ENCODE measurements around the gene ATP6V1D.

ATP6V1D gene

DNA sequence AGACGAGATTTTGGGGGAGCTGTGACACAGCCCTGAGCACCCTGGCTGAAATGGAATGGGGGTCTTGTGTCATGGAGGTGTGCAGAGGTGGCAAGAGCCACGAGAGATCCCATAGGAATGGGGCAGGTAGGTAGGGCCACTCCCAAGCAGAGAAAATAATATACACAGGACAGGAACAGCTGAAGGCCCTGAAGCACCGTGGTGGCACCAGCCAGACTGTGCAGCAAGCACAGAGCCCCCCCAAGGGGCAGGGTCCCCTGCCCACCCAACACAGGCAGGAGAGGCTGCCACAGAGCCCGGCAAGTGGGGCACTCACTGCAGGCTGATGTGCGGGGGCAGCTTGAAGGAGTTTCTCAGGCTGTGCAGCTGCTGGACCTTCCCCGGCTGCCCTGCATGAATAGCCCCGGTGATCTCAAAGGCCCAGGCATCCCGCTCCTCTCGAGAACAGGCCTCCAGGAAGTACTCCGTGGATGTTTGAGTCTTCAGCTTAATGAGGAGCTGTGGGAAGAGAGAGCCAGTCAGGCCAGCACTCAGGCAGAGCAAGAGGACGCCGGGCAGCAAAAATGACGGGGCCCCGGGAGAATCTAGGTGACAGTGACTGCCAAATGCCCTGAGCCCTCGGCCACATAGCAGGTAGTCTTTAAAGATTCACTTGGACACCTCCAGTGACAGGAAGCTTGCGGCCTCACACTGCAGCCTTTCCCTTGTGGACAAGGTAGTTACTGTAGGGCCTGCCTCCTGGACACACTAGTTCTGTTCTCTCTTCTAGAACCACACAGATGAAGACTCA is 35.7 kb upstream of the ATP6V1D start:
- TF ChIP-seq, protein P1, sequence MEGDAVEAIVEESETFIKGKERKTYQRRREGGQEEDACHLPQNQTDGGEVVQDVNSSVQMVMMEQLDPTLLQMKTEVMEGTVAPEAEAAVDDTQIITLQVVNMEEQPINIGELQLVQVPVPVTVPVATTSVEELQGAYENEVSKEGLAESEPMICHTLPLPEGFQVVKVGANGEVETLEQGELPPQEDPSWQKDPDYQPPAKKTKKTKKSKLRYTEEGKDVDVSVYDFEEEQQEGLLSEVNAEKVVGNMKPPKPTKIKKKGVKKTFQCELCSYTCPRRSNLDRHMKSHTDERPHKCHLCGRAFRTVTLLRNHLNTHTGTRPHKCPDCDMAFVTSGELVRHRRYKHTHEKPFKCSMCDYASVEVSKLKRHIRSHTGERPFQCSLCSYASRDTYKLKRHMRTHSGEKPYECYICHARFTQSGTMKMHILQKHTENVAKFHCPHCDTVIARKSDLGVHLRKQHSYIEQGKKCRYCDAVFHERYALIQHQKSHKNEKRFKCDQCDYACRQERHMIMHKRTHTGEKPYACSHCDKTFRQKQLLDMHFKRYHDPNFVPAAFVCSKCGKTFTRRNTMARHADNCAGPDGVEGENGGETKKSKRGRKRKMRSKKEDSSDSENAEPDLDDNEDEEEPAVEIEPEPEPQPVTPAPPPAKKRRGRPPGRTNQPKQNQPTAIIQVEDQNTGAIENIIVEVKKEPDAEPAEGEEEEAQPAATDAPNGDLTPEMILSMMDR (IDR thresholded peaks at IDR 0.05; ENCODE audit: low read depth, low read length, missing control alignments) = no peak
- H3K4me3 ChIP-seq (replicated peaks; ENCODE audit: low read depth, low read length) = no peak overlapping the region
- no peak for DNase-seq (ENCODE audit: extremely low read depth, low read depth)

- DNase-seq (ENCODE audit: extremely low read depth, low read depth) = no peak
- TF ChIP-seq, protein P1 (IDR thresholded peaks at IDR 0.05; ENCODE audit: low read depth, low read length, missing control alignments) = no peak
- no peak overlapping the region for H3K4me3 ChIP-seq (replicated peaks; ENCODE audit: low read depth, low read length)
These were observed 34.1 kb upstream of the ATP6V1D start for GRCh38 chr14:67393689-67394088.

GRCh38 chr14:67392800-67393199 is 33.2 kb upstream of the ATP6V1D start:
- DNase-seq (ENCODE audit: extremely low read depth, low read depth) = no peak
- no peak overlapping the region for H3K4me3 ChIP-seq (replicated peaks; ENCODE audit: low read depth, low read length)
- TF ChIP-seq, protein P1 (IDR thresholded peaks at IDR 0.05; ENCODE audit: low read depth, low read length, missing control alignments) = no peak

DNA sequence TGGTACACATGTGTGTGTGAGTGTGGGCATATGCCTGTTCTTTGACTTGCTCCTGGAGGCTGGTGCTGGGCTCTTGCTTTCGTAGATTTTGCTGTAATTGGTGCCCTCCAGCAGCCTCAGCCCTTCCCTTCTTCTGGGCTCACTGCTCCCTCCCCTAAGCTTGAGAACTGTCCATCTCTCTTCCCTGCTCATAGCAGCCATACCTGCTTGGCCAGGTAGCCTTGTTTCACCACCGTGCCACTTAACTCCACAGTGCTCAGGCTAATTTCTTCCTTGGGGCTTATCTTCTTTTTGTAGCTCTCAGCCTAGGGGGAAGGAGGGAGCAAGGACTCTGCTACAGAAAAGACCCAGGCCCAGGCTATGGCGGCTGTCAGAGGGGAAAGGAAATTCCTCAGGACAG is 32.5 kb upstream of the ATP6V1D start:
- TF ChIP-seq, protein P1 (IDR thresholded peaks at IDR 0.05; ENCODE audit: low read depth, low read length, missing control alignments) = no peak
- H3K4me3 ChIP-seq (replicated peaks; ENCODE audit: low read depth, low read length) = no peak overlapping the region

DNA sequence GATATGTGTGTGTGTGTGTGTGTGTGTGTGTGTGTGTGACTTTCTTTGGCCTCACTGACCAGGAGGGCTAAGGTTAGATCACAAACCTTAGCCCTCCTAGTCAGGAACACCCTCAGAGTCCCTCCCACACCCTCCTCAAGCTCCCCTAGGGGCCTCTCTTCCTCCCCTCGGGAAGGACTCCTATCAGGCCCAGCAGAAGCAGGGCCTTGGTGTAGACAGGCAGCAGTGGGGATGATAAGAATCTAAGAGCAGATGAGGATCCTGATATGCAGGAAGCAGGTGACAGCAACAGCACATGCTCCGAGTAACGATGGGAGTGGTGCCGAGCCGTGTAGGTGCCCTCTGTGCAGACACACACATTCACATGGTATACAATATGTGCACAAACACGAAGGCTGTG is 31.7 kb upstream of the ATP6V1D start:
- no peak overlapping the region for H3K4me3 ChIP-seq (replicated peaks; ENCODE audit: low read depth, low read length)
- TF ChIP-seq, protein P1 (IDR thresholded peaks at IDR 0.05; ENCODE audit: low read depth, low read length, missing control alignments) = no peak
- DNase-seq (ENCODE audit: extremely low read depth, low read depth) = no peak

More for the DNA sequence above, 32.5 kb upstream of the ATP6V1D start:
- no peak for DNase-seq (ENCODE audit: extremely low read depth, low read depth)

GRCh38 chr14:67389811-67390534 is 30.4 kb upstream of the ATP6V1D start:
- TF ChIP-seq, protein P1 (IDR thresholded peaks at IDR 0.05; ENCODE audit: low read depth, low read length, missing control alignments) = no peak
- no peak overlapping the region for H3K4me3 ChIP-seq (replicated peaks; ENCODE audit: low read depth, low read length)
- DNase-seq (ENCODE audit: extremely low read depth, low read depth) = no peak

All from HFF-Myc (cell line).